Right renal cortex interstitium (tissue), 3 donors: ENCODE measurements around the gene EMID1. TPM values are rescaled to one million over a fixed set of nuclear protein-coding genes. Genes with fewer than 3 reads are reported as not detected.
"Not testable (repeated sequence)": the region's sequence is repeated elsewhere in the genome, so short reads cannot be mapped to it uniquely, and the experiment has no call there.

Source experiments
- DNase-seq, 3 donors: peaks; one replicate each; pipeline ENCODE4 v3.0.0-alpha.2; 2013; ENCODE audit warnings: low read depth in 3 of 3, low spot score in 2 of 3
- polyA plus RNA-seq, 3 donors: library from polyadenylated mRNA; unstranded; fragments of 120-200 nt; gene quantifications; one replicate each; pipeline ENCODE4 v1.2.1, GENCODE V29; 2013; ENCODE audit not compliant: insufficient read length in 3 of 3

The EMID1 gene
- polyA plus RNA-seq, 3 donors = 62.3 to 81.4 (median 62.5) TPM

DNA sequence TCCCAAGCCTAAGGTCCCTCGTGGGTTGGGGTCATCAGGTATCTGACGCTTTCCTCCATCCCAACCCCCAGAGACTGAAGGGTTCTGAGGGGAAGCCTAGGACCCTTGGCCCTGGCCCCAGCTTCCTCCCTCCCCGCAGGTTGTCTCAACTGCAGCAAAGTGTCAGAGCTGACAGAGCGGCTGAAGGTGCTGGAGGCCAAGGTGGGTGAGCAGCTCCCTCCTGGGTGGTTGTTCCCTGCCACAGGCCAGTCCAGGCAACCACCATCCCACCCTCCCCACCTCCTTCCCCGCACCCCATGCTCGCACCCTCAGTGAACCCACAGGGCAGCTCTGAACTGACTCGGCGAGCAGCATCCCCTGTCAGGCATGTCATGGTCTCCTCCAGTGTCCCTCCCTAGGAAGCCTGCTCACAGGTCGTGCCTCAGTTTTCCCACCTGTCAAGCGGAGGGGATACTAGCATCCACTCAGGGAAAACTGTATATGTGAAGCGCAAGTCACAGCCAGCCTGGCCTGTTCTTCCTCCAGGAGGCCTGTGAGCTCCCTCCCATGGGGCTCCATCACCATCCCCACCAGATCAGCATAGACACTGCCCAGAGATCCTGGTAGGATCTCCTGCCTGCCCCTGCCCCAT, 20.8 kb downstream of the EMID1 start:
- DNase-seq = no peak

DNA sequence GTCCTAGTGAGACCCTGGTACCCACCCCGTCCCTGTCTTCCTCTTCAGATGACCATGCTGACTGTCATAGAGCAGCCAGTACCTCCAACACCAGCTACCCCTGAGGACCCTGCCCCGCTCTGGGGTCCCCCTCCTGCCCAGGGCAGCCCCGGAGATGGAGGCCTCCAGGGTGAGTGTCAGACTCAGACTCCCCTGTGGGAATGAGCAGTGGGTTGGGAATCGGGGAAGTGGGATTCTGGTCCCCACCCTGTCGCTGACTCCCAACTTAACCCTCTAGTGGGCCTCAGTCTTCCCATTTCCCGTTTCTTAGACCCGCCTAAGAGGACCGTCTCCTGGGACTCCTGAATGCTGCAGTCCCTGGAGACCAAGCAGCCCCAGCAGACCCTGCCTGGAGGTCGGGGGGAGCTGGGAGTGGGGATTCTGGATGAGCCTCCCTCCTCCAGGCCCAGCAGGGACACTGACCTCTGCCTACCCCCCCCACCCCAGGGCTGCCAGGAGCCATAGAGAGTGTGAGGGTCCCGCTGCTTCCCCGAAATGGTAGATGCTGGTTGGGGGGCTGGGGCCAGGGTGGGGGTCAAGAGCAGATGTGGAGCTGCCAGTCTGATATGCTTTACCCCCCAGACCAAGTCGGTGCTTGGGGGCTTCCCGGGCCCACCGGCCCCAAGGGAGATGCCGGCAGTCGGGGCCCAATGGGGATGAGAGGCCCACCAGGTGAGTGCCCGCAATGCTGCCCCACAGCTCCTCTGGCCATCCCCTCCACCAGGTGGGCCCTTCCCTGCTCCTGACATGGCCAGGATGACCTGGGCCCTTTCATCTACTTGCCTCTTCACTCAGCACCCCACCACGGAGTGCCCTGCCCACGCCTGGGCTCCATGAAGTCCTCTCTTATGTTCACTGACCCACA, 25.5 kb downstream of the EMID1 start:
- DNase-seq = no peak

GRCh38 chr22:29231971-29232959, 26.6 kb downstream of the EMID1 start:
- DNase-seq = no peak

GRCh38 chr22:29233277-29233877, 27.7 kb downstream of the EMID1 start:
- DNase-seq = no peak

GRCh38 chr22:29240481-29240880, 34.8 kb downstream of the EMID1 start:
- not testable (repeated sequence) for DNase-seq

DNA sequence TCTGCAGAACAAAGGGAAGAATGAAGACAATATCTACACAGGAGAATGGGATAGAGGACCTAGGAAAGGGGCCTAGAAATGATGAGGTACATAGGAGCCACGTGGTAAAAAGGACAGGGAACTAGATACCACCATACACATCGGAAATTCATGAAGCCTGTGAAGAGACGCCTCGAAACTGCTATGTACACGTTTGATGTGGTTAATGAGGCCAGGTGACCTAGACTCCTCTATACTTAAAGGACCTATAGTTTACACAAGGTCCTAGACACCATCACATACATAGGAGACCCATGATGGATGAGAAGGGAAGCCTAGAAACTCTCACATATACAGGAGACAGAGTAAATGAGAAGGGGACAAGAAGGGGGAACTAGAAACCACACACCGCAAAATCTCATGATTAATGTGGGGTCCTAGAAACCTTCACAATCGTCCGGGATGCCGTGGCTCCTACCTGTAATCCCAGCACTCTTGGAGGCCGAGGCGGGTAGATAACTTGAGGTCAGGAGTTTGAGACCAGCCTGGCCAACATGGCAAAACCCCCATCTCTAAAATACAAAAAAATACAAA, 38.3 kb downstream of the EMID1 start:
- no peak for DNase-seq

GRCh38 chr22:29244785-29245625, 39.3 kb downstream of the EMID1 start:
- no peak for DNase-seq

DNA sequence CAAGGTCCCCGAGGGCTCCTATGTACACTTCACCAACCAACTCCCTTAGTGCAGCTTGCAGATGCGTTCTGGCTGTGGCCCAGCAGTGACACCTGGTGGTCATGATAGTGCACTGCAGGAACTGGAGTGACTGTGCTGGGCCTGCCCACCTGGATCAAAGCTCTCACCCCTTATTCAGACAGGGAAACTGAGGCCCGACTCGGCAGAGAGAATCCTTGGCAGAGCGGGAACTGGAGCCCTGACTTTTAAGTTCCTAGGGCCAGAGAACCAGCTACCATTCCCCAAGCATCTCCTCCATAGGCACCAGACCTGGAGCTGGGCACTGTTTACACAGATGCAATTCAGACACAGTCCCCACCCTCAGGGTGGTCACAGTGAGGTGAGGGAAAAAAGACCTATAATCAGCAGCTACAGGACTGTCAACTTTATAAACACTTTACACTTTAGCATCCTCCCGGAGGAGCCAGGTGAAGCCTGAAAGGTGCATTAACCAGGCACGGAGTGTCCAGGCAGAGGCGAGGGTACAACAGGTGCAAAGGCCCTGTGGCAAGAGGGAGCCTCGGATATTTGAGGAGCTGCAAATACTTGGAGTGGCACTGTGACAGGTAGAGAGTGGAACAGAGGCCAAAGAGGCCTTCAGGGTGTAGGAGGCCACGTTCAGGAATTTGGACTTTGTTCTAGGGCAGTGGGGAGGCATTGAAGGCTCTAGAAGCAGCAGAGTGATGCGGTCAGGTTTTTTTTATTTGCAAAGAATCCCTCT, 40.1 kb downstream of the EMID1 start:
- peak in 2 of 3 donors; percentile 32 to 44 for DNase-seq

- not testable (repeated sequence) for DNase-seq
Measured at GRCh38 chr22:29247891-29248290, 42.2 kb downstream of the EMID1 start.

DNA sequence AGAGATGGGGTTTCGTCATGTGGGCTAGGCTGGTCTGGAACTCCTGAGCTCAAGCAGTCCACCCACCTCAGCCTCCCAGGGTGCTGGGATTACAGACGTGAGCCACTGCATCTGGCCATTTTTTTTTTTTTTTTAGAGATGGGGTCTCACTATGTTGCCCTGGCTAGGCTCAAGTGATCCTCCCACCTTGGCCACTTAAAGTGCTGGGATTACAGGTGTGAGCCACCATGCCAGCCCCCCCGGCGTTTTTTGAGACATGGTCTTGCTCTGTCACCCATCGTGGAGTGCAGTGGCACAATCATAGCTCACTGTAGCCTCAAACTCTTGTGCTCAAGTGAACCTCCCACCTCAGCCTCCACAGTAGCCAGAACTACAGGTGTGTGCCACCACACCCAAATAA, 45.6 kb downstream of the EMID1 start:
- DNase-seq = no peak

DNA sequence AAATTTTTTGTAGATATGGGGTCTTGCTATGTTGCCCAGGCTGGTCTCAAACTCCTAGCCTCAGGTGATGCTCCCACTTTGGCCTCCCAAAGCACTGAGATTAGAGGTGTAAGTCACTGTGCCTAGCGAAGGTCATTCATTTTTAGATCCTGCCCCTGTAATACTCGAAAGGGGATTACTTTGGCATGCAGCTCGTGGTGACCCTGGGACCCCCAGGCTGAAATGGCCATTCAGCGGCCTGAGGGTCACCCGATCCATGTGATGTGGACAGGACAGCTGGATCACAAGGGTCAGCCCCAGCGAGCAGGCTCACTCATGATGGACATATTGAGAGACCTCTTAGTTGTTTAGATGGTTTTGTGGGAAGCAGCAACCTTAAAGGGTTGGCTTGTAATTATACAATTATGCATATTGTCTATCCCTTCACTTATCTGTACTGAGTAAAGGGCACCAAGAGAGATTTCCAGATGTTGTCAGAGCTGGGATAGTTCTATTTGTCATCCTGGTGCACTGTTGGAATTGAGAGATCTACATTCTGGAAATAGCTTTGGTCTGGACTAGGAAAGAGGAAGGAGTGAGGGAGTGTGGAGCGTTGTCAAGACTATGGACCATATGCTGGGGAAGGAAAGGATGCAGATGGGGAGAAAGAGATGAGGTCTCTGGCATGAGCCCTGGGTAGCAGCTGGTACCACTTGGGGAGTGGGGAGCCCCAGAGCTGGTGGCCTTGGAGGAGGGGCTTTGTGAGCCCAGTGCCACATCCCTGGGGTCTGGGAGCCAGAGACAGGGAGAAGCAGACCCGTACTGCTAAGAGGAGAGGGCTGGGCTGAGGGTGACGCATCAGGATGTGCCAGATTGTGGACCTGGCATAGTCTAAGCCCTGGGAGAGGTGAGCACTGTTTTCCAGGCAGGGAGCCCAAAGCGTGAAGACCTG, 46.5 kb downstream of the EMID1 start:
- no peak for DNase-seq

- no peak for DNase-seq
Measured at GRCh38 chr22:29253561-29254285, 48.0 kb downstream of the EMID1 start.

DNA sequence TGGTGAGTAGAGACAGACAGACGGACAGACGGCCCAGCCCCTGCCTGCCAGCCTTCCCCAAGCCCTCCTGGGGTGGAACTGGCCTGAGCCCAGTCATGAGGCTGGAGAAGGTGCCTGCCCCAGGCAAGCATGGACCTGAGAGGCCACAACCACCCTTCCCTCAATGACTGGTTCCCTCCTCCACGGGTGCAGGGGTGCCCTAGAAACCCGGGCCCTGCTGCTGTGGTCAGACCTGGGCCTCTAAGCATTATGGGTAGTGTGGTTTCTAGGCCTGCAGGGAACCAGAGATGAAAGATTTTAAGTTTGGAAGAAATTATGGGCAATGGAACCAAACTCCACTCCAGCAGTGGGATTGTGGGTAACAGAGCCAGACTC, 48.6 kb downstream of the EMID1 start:
- no peak for DNase-seq

DNA sequence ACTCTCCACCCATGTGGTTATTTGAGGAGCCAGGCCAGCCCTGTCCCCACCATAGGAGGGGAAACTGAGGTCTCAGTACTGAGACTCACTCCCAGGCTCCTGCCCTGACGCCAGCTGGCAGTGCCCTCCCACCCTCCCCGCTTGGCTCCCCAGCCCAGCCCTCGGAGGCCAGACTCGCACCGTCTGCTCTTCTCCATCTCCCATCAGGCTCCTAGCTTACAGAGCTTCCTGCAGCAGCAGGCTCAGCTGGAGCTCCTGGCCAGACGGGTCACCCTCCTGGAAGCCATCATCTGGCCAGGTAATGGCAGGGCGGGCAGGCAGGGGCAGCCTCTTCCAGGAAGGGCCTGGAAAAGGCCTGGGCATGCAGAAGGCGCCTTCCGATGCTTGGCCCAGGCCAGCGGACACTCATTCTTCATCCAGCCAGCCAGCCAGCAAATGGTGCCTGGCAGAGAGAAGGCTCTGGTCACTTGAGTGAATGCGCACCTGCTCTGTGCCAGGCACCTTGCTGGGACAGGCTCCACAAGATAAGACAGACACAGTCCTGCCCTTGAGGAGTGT, 49.4 kb downstream of the EMID1 start:
- DNase-seq = no peak

GRCh38 chr22:29256606-29257325, 51.1 kb downstream of the EMID1 start:
- DNase-seq = no peak

GRCh38 chr22:29257751-29258181, 52.1 kb downstream of the EMID1 start:
- no peak for DNase-seq
